GM12873 (cell line): Measurements from ENCODE around the gene HELZ2.

ENCODE experiments used
- TF ChIP-seq, protein P1 (sequence below): IDR thresholded peaks from 2 replicates; pipeline ENCODE4 v1.5.1; 2012; ENCODE audit warnings: low read depth, mild to moderate bottlenecking, moderate library complexity, low read length, control low read depth; ENCODE audit not compliant: insufficient read depth; ENCODE audit errors: missing control alignments

Gene HELZ2

GRCh38 chr20:63568170-63568981 is 5.7 kb downstream of the HELZ2 start:
- TF ChIP-seq, protein P1, sequence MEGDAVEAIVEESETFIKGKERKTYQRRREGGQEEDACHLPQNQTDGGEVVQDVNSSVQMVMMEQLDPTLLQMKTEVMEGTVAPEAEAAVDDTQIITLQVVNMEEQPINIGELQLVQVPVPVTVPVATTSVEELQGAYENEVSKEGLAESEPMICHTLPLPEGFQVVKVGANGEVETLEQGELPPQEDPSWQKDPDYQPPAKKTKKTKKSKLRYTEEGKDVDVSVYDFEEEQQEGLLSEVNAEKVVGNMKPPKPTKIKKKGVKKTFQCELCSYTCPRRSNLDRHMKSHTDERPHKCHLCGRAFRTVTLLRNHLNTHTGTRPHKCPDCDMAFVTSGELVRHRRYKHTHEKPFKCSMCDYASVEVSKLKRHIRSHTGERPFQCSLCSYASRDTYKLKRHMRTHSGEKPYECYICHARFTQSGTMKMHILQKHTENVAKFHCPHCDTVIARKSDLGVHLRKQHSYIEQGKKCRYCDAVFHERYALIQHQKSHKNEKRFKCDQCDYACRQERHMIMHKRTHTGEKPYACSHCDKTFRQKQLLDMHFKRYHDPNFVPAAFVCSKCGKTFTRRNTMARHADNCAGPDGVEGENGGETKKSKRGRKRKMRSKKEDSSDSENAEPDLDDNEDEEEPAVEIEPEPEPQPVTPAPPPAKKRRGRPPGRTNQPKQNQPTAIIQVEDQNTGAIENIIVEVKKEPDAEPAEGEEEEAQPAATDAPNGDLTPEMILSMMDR = no peak

- TF ChIP-seq, protein P1 = no peak
Observed at GRCh38 chr20:63567386-63568169, 6.5 kb downstream of the HELZ2 start.

GRCh38 chr20:63567136-63567385 is 7.0 kb downstream of the HELZ2 start:
- TF ChIP-seq, protein P1 = no peak

- TF ChIP-seq, protein P1 = no peak
Observed at GRCh38 chr20:63566395-63567135, 7.5 kb downstream of the HELZ2 start.

GRCh38 chr20:63565699-63566335 is 8.2 kb downstream of the HELZ2 start:
- TF ChIP-seq, protein P1 = no peak

DNA sequence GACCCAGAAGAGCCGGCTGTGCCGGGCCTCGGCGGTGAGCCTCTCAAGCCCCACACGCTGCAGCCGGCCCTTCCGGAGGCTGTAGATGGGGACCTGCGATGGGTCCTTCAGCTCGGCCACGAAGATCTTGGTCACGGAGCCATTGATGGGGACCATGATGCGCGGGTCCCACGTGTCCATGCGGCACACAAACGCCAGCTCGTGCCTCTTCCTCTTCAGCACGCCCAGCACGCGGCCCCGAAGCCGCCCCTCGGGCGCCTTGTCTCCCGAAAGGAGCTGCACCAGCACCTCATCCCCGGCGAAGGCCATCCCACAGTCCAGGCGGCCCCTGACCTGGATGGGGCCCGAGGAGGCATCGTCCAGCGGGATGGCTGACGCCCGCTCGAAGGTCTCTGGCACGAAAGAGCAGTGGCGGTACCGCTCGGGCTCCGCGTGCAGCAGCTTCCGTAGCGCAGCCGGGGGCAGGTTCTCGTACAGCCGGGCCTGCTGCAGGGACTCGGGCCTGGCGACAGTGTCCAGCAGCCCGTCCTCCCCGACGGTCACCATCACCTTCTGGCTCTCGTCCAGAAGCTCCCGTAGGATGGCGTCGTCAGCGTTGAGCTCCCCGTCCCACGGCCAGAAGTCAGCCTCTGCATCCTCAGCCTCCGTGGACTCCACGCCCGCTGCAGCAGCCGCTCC is 8.9 kb downstream of the HELZ2 start:
- TF ChIP-seq, protein P1 = no peak
